ENCODE measurements around the gene TNXB.

TNXB gene, protein sequence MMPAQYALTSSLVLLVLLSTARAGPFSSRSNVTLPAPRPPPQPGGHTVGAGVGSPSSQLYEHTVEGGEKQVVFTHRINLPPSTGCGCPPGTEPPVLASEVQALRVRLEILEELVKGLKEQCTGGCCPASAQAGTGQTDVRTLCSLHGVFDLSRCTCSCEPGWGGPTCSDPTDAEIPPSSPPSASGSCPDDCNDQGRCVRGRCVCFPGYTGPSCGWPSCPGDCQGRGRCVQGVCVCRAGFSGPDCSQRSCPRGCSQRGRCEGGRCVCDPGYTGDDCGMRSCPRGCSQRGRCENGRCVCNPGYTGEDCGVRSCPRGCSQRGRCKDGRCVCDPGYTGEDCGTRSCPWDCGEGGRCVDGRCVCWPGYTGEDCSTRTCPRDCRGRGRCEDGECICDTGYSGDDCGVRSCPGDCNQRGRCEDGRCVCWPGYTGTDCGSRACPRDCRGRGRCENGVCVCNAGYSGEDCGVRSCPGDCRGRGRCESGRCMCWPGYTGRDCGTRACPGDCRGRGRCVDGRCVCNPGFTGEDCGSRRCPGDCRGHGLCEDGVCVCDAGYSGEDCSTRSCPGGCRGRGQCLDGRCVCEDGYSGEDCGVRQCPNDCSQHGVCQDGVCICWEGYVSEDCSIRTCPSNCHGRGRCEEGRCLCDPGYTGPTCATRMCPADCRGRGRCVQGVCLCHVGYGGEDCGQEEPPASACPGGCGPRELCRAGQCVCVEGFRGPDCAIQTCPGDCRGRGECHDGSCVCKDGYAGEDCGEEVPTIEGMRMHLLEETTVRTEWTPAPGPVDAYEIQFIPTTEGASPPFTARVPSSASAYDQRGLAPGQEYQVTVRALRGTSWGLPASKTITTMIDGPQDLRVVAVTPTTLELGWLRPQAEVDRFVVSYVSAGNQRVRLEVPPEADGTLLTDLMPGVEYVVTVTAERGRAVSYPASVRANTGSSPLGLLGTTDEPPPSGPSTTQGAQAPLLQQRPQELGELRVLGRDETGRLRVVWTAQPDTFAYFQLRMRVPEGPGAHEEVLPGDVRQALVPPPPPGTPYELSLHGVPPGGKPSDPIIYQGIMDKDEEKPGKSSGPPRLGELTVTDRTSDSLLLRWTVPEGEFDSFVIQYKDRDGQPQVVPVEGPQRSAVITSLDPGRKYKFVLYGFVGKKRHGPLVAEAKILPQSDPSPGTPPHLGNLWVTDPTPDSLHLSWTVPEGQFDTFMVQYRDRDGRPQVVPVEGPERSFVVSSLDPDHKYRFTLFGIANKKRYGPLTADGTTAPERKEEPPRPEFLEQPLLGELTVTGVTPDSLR (N-terminal part only)

DNA sequence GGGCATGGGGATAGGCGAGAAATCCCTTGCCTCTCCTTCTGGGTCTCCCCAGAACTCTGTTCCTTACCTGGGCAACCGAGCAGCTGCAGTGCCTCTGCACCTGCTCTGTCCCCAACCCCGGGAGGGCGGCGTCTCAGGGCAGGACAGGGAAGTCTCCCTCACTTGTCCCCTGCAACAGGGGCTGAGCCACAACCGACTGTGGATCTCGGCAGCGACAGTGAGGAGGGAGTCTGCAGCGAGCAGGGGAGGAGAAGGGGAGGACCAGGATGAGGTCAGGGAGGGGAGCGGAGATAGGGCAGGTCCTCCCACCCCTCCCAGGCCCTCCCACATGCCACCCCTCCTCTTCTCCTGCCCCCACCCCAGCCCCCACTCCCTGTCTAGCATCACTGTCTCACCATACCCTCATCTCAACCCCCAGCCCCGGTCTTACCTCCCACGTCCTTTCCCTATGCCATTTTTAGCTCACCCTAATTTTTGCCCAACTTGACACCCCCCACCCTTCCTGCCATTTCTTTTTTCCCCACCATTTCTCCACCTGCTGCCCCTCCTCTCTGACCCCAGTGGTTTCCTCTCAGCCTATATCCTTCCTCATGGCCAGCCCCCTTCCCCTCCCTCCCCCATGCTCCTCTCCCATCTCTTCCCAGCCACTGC lies at the start of gene TNXB:
TSS of gene TNXB (minus strand) at position 225 of the 651 bp plus-strand sequence. CDS start 11,140 bp downstream, outside the sequence.
- DNase-seq (ENCODE audit: low spot score) = no peak

DNA sequence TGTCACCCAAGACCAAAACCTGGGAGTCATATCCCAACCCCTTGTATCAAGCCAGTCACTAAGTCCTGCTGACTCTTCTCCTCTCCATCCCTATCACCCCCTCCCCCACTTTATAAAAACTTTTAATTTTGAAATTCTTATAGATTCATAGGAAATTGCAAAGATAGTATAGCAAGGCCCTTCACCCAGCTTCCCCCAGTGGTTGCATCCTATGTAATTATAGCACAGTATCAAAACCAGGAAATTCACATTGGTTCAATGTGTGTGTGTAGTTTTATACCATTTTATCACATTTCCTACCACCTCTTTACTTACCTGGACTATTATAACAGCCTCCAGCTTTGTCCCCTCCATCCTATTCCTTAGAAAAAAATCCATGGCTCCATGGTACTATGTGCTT lies 48.9 kb upstream of the TNXB start:
- no peak for DNase-seq (ENCODE audit: low spot score)

GRCh38 chr6:32156891-32157290 lies 47.8 kb upstream of the TNXB start:
- DNase-seq (ENCODE audit: low spot score) = no peak

DNA sequence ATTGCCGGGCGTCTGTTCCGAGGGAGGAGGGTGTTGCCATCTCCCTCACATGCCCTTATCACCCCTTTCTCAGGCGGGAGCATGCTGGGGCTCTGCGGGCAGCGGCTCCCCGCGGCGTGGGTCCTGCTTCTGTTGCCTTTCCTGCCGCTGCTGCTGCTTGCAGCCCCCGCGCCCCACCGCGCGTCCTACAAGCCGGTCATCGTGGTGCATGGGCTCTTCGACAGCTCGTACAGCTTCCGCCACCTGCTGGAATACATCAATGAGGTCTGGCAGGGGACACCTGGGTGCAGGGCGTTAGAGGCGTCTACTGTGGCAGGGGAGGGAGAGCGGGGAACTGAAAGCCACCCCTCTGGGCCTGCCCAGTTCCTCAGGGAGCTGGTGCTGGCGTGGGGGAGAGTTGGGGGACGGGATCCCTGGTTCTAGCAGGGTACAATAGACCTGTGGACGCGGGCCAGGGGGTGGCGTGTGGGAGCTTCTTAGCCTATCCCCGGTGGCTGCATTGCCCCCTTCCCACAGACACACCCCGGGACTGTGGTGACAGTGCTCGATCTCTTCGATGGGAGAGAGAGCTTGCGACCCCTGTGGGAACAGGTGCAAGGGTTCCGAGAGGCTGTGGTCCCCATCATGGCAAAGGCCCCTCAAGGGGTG lies 45.5 kb upstream of the TNXB start:
- DNase-seq (ENCODE audit: low spot score) = peak; percentile 79

GRCh38 chr6:32153564-32154513 lies 44.7 kb upstream of the TNXB start, which contains the start of gene PPT2:
TSS of gene PPT2 (plus strand) at chr6:32154141. CDS start at chr6:32154595, 454 bp downstream.
- DNase-seq (ENCODE audit: low spot score) = peak; percentile 92

GRCh38 chr6:32152769-32153563 lies 43.8 kb upstream of the TNXB start:
- peak; percentile 52 for DNase-seq (ENCODE audit: low spot score)

GRCh38 chr6:32151863-32152768 lies 43.0 kb upstream of the TNXB start, which contains the start of gene PRRT1:
TSS of gene PRRT1 (minus strand) at chr6:32151939. CDS start at chr6:32151827, 112 bp downstream.
- DNase-seq (ENCODE audit: low spot score) = peak; percentile 48

DNA sequence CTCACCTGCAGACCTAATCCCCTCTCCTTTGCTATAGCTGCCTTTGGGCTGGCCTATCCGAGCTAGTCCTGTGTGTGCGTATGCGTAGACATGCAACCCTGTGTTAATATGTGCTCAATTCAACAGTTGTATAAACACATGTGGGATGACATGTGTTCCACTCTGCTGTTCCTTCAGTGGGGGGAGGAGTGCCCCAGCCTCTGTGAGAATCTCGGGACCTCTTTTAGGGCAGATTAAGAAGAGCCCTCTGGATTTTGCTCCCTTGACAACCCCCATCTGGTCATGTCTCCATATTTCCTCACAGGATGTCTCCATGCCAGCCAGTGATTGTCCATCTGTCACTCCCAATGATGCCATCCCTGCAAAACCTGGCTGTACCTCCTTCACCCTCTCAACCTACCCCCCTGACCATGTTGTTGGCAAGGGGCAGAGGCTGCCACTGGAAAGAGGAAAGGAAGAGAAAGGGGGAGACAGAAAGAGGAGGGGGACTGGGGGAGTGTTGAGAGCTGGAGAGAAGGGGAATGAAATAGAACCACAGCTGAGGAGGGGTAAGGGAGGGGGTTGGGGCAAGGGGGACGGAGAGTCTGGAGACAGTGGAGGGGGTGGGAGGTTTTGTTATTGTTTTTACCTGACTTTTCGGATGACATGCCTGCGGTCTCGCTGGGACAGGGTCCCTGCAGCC lies 42.2 kb upstream of the TNXB start:
- DNase-seq (ENCODE audit: low spot score) = no peak

GRCh38 chr6:32149932-32150870 lies 41.1 kb upstream of the TNXB start:
- no peak for DNase-seq (ENCODE audit: low spot score)

GRCh38 chr6:32149092-32149755 lies 40.1 kb upstream of the TNXB start:
- no peak for DNase-seq (ENCODE audit: low spot score)

- no peak for DNase-seq (ENCODE audit: low spot score)
Measured at GRCh38 chr6:32148289-32149091, 39.4 kb upstream of the TNXB start.

GRCh38 chr6:32147401-32148132 lies 38.4 kb upstream of the TNXB start:
- DNase-seq (ENCODE audit: low spot score) = no peak

- DNase-seq (ENCODE audit: low spot score) = no peak
Measured at GRCh38 chr6:32146687-32147086, 37.5 kb upstream of the TNXB start.

GRCh38 chr6:32146287-32146686 lies 37.1 kb upstream of the TNXB start:
- DNase-seq (ENCODE audit: low spot score) = no peak

Data from AG08396 (cell line).